ENCODE results near the gene NES. TPM values are rescaled to one million over a fixed set of nuclear protein-coding genes. Genes with fewer than 3 reads are reported as not detected.

Gene NES
- total RNA-seq, 1 experiment from 2014 or later, result 6.8 TPM

- no peaks in the 10 kb centered on the region for H3K27me3 ChIP-seq (ENCODE audit: insufficient read depth, low read depth)
- no peak overlapping the region for H3K4me2 ChIP-seq
- CTCF ChIA-PET, result no interaction called here
- no peak overlapping the region for H3K4me3 ChIP-seq
- H4K20me1 ChIP-seq (ENCODE audit: insufficient read depth), result no peaks in the 10 kb centered on the region
- no peak for DNase-seq
- no peaks in the 10 kb centered on the region for H3K9me3 ChIP-seq (ENCODE audit: insufficient read depth, low read depth)
- no peak overlapping the region for H3K27ac ChIP-seq
- H3F3A ChIP-seq (ENCODE audit: insufficient read depth, low read depth), result peaks cover 40% of the 10 kb centered on the region
- H2AFZ ChIP-seq, result no peak overlapping the region
- no peaks in the 10 kb centered on the region for H3K9me2 ChIP-seq (ENCODE audit: insufficient read depth)
- no peaks in the 10 kb centered on the region; the same call in 1 of the 2 replicates for H3K36me3 ChIP-seq (ENCODE audit: low read depth)
- peaks cover 28% of the 10 kb centered on the region for H3K4me1 ChIP-seq (replicated peaks; ENCODE audit: insufficient read depth)
- intact Hi-C loops (cut with micrococcal nuclease; ENCODE audit: unreplicated experiment), result loop anchor here (10.0 kb wide), 1 partner anchor 438 kb away; the partner anchor contains the start of gene ETV3
- BruUV-seq (replicated peaks), result no TSS peak
- peaks cover 5% of the 10 kb centered on the region; the same call in 1 of the 2 replicates for H3K79me2 ChIP-seq (ENCODE audit: low read depth)
- TF ChIP-seq EZH2 (IDR thresholded peaks at IDR 0.05; ENCODE audit: low read depth), result no peak
- TF ChIP-seq, protein P1, sequence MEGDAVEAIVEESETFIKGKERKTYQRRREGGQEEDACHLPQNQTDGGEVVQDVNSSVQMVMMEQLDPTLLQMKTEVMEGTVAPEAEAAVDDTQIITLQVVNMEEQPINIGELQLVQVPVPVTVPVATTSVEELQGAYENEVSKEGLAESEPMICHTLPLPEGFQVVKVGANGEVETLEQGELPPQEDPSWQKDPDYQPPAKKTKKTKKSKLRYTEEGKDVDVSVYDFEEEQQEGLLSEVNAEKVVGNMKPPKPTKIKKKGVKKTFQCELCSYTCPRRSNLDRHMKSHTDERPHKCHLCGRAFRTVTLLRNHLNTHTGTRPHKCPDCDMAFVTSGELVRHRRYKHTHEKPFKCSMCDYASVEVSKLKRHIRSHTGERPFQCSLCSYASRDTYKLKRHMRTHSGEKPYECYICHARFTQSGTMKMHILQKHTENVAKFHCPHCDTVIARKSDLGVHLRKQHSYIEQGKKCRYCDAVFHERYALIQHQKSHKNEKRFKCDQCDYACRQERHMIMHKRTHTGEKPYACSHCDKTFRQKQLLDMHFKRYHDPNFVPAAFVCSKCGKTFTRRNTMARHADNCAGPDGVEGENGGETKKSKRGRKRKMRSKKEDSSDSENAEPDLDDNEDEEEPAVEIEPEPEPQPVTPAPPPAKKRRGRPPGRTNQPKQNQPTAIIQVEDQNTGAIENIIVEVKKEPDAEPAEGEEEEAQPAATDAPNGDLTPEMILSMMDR (conservative IDR thresholded peaks at IDR 0.05), result no peak
- POLR2A ChIA-PET (ENCODE audit: unreplicated experiment), result no interaction called here
These were observed 19.5 kb upstream of the NES start for GRCh38 chr1:156696755-156697154.

DNA sequence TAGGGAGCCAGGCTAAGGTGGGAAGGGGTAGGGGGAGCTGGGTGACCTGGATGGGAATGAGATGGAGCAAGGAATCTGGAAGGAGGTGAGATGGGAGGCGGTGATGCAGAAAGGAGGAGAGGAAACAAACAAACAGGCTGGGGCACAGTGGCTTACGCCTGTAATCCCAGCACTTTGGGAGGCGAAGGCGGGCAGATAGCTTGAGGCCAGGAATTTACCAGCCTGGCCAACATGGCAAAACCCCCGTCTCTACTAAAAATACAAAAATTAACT, 17.4 kb upstream of the NES start:
- Histone ChIP-seq H3K4me1 (replicated peaks; ENCODE audit: insufficient read depth) (peaks cover 49% of the 10 kb centered on the region), H3K36me3 (ENCODE audit: low read depth) (no peaks in the 10 kb centered on the region), H3K9me2 (ENCODE audit: insufficient read depth) (no peaks in the 10 kb centered on the region), H3K9me3 (ENCODE audit: insufficient read depth, low read depth) (no peaks in the 10 kb centered on the region), H3K79me2 (ENCODE audit: low read depth) (no peaks in the 10 kb centered on the region), H3K4me3 (peak overlapping the region; percentile 54; the same call in 1 of the 2 replicates), H3K4me2 (peak overlapping the region; percentile 95), H2AFZ (peak overlapping the region; percentile 61; the same call in 1 of the 2 replicates), H3K27ac (peak overlapping the region; percentile 94), H3K27me3 (ENCODE audit: insufficient read depth, low read depth) (no peaks in the 10 kb centered on the region), H3F3A (ENCODE audit: insufficient read depth, low read depth) (peaks cover 55% of the 10 kb centered on the region), H4K20me1 (ENCODE audit: insufficient read depth) (no peaks in the 10 kb centered on the region)
- ChIA-PET POLR2A (ENCODE audit: unreplicated experiment) (interaction anchor here (0.7 to 1.4 kb wide), 4 partner anchors 8 to 201 kb away, joined by 5 to 10 read pairs (median 7); partner anchors contain the start of genes CRABP2 and MRPL24), CTCF (interaction anchor here (0.6 to 0.7 kb wide), 3 partner anchors 8 to 1402 kb away, joined by 4 to 8 read pairs (median 5); no protein-coding TSS in a partner anchor)
- TF ChIP-seq EZH2 (IDR thresholded peaks at IDR 0.05; ENCODE audit: low read depth), result no peak
- TF ChIP-seq, protein P1 (conservative IDR thresholded peaks at IDR 0.05), result no peak
- no peak for DNase-seq
- no TSS peak for BruUV-seq (replicated peaks)
- intact Hi-C loops (cut with micrococcal nuclease; ENCODE audit: unreplicated experiment), result loop anchor here (5.0 to 10.0 kb wide), 3 partner anchors 73 to 440 kb away; partner anchors contain the start of genes ETV3, MEF2D and PRCC

DNA sequence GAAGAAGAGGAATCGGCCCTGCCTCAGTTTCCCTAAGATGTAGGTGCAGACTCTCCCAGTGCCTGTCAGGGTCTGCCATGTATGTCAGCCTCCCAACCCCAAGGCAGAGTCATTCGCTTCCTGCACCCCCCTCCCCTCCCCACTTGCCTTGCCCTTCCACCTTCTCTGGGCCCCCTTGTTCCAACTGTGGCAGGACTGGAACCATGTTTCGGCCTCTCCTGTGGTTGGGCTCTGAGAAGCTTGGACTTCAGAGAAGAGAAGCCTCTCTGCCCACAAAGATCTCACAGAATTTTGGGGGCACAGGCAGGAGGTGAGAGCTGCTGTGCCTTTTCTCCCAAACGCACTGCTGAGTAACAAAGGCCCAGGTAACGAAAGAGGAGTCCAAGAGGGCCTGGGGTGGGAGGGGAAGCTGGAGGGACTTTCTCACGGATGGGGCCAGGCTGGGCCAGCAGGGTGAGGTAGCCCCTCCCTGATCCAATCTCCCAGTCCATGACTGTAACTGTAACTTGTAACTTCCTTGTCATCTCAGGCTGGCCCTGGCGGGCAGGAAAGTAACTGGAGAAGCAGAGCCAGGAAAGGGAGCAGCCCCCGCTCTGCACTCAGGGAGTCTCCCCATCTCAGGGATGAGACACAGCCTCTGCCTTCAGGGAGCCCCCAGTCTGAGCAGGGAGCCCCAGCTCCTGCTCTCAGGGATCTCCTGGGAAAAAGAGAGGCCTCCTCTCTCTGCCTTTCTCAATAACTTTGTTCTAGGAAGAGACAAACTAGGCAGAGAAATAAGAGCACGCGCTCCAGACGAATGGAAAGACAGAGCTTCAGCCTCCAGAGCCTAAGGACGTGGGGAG, 16.9 kb upstream of the NES start:
- Histone ChIP-seq H3K36me3 (ENCODE audit: low read depth) (no peaks in the 10 kb centered on the region), H3K4me3 (peak overlapping the region; percentile 54; the same call in 1 of the 2 replicates), H3K27ac (peak overlapping the region; percentile 94), H3F3A (ENCODE audit: insufficient read depth, low read depth) (peaks cover 55% of the 10 kb centered on the region), H3K79me2 (ENCODE audit: low read depth) (no peaks in the 10 kb centered on the region), H3K9me3 (ENCODE audit: insufficient read depth, low read depth) (no peaks in the 10 kb centered on the region), H4K20me1 (ENCODE audit: insufficient read depth) (no peaks in the 10 kb centered on the region), H3K4me2 (peak overlapping the region; percentile 95), H2AFZ (peak overlapping the region; percentile 61; the same call in 1 of the 2 replicates), H3K9me2 (ENCODE audit: insufficient read depth) (no peaks in the 10 kb centered on the region), H3K4me1 (replicated peaks; ENCODE audit: insufficient read depth) (peaks cover 55% of the 10 kb centered on the region), H3K27me3 (ENCODE audit: insufficient read depth, low read depth) (no peaks in the 10 kb centered on the region)
- TF ChIP-seq, protein P1 (conservative IDR thresholded peaks at IDR 0.05), result peak; percentile 22; the same call in 1 of the 2 replicates
- no peak for TF ChIP-seq EZH2 (IDR thresholded peaks at IDR 0.05; ENCODE audit: low read depth)
- CTCF ChIA-PET, result interaction anchor here (0.6 to 1.2 kb wide), 4 partner anchors 9 to 1402 kb away, joined by 4 to 8 read pairs (median 6); no protein-coding TSS in a partner anchor
- DNase-seq, result peak; percentile 80 to 82
- intact Hi-C loops (cut with micrococcal nuclease; ENCODE audit: unreplicated experiment), result loop anchor here (1.0 to 10.0 kb wide), 5 partner anchors 11 to 441 kb away; partner anchors contain the start of genes CRABP2, ETV3, HDGF and MEF2D
- TSS peak; percentile 93 for BruUV-seq (replicated peaks)
- POLR2A ChIA-PET (ENCODE audit: unreplicated experiment), result interaction anchor here (0.5 to 1.4 kb wide), 5 partner anchors 9 to 264 kb away, joined by 3 to 10 read pairs (median 6); partner anchors contain the start of genes CRABP2 and MRPL24

All from PC-9 (cell line).